GM23338 (cell line): Measurements from ENCODE around the gene AXIN2. TPM values are rescaled to one million over a fixed set of nuclear protein-coding genes. Genes with fewer than 3 reads are reported as not detected.

Experiments used
- ATAC-seq: fragments of 200-7000 bp; cut with Tn5 transposase; 3 replicates; pipeline ENCODE4 v1.9.1; 2020
- DNase-seq: peaks from one replicate; pipeline ENCODE4 v3.0.0-alpha.2; 2015; ENCODE audit warnings: low spot score
- H2AFZ ChIP-seq: fragments of 200-600 bp; sonication (generic); 2 replicates; pipeline ENCODE4 v1.8.0; 2016; ENCODE audit warnings: antibody characterized with exemption, mild to moderate bottlenecking, moderate library complexity
- H3F3A ChIP-seq: fragments of 200-600 bp; sonication (generic); replicated peaks from 2 replicates; pipeline ENCODE4 v1.8.0; 2017; ENCODE audit warnings: antibody characterized with exemption, mixed run types, low read depth
- H3K27ac ChIP-seq: fragments of 200-600 bp; sonication (generic); 2 replicates; pipeline ENCODE4 v1.6.1; 2016; ENCODE audit warnings: low read depth
- H3K27me3 ChIP-seq: fragments of 200-600 bp; sonication (generic); 2 replicates; pipeline ENCODE4 v1.8.0; 2016; ENCODE audit warnings: mild to moderate bottlenecking, mixed run types, moderate library complexity; ENCODE audit not compliant: insufficient read depth
- H3K36me3 ChIP-seq: fragments of 200-600 bp; sonication (generic); 2 replicates; pipeline ENCODE4 v1.8.0; 2016; ENCODE audit warnings: mild to moderate bottlenecking; ENCODE audit not compliant: insufficient read depth
- H3K4me1 ChIP-seq: fragments of 200-600 bp; sonication (generic); 2 replicates; pipeline ENCODE4 v1.8.0; 2016; ENCODE audit warnings: mild to moderate bottlenecking, moderate library complexity; ENCODE audit not compliant: insufficient read depth
- H3K4me2 ChIP-seq: fragments of 200-600 bp; sonication (generic); 2 replicates; pipeline ENCODE4 v1.7.1; 2017; ENCODE audit warnings: mixed run types
- H3K4me3 ChIP-seq: fragments of 200-600 bp; sonication (generic); 2 replicates; pipeline ENCODE4 v1.6.1; 2016; ENCODE audit warnings: mixed run types
- H3K79me2 ChIP-seq: fragments of 200-600 bp; sonication (generic); replicated peaks from 2 replicates; pipeline ENCODE4 v1.8.0; 2017; ENCODE audit warnings: mild to moderate bottlenecking; ENCODE audit not compliant: insufficient read depth
- H3K9me2 ChIP-seq: fragments of 200-600 bp; sonication (generic); 2 replicates; pipeline ENCODE4 v1.8.0; 2017; ENCODE audit not compliant: insufficient read depth
- H4K20me1 ChIP-seq: fragments of 200-600 bp; sonication (generic); replicated peaks from 2 replicates; pipeline ENCODE4 v1.8.0; 2017; ENCODE audit warnings: mild to moderate bottlenecking; ENCODE audit not compliant: insufficient read depth
- H3K27ac Mint-ChIP-seq: 2 replicates; pipeline ENCODE4 v1.8.0; 2020; ENCODE audit warnings: inconsistent platforms, mild to moderate bottlenecking, moderate library complexity, mixed read lengths
- H3K27me3 Mint-ChIP-seq: 3 replicates; pipeline ENCODE4 v1.8.0; 2022; ENCODE audit warnings: low read depth, mild to moderate bottlenecking, moderate library complexity, mixed read lengths, inconsistent platforms; ENCODE audit not compliant: insufficient read depth, poor library complexity
- H3K36me3 Mint-ChIP-seq: 3 replicates; pipeline ENCODE4 v1.8.0; 2021; ENCODE audit warnings: low read depth, mild to moderate bottlenecking, inconsistent platforms, moderate library complexity, mixed read lengths
- H3K4me1 Mint-ChIP-seq: 3 replicates; pipeline ENCODE4 v1.8.0; 2020; ENCODE audit warnings: mild to moderate bottlenecking, inconsistent platforms, mixed read lengths
- H3K4me3 Mint-ChIP-seq: 3 replicates; pipeline ENCODE4 v1.8.0; 2021; ENCODE audit warnings: moderate library complexity, mild to moderate bottlenecking, inconsistent platforms, mixed read lengths
- H3K9me3 Mint-ChIP-seq: 3 replicates; pipeline ENCODE4 v1.8.0; 2020; ENCODE audit warnings: moderate library complexity, mild to moderate bottlenecking, inconsistent platforms, mixed read lengths
- CREB1 ChIP-seq: fragments of 250-450 bp; sonication (Bioruptor Pico); IDR thresholded peaks from 2 replicates; pipeline ENCODE4 v1.5.0; 2020; ENCODE audit warnings: low read depth, mild to moderate bottlenecking, moderate library complexity
- EZH2 ChIP-seq: fragments of 200-600 bp; sonication (generic); IDR thresholded peaks from one replicate; pipeline ENCODE4 v1.8.0; 2017; ENCODE audit warnings: antibody characterized with exemption, mild to moderate bottlenecking, low read depth; ENCODE audit not compliant: unreplicated experiment
- JUNB ChIP-seq: IDR thresholded peaks from one replicate; pipeline ENCODE4 v1.6.1; 2016; ENCODE audit warnings: antibody characterized with exemption; ENCODE audit not compliant: unreplicated experiment
- STAT1 ChIP-seq: IDR thresholded peaks from one replicate; pipeline ENCODE4 v1.6.1; 2016; ENCODE audit warnings: antibody characterized with exemption; ENCODE audit not compliant: unreplicated experiment
- ZNF114 ChIP-seq: fragments of 250-450 bp; sonication (Bioruptor Pico); IDR thresholded peaks from 2 replicates; pipeline ENCODE4 v1.5.0; 2020; ENCODE audit warnings: mild to moderate bottlenecking, moderate library complexity
- ZNF331 ChIP-seq: fragments of 250-450 bp; sonication (Bioruptor Pico); IDR thresholded peaks from 2 replicates; pipeline ENCODE4 v1.5.0; 2020; ENCODE audit warnings: low read depth, mild to moderate bottlenecking, moderate library complexity
- polyA plus RNA-seq: library from polyadenylated mRNA; unstranded; fragments of >200 nt; fragmentation: Nextera tagmentation; extraction: Ambion mirVana; gene quantifications from 2 replicates; pipeline ENCODE4 v1.2.1, GENCODE V29; 2016
- total RNA-seq: library from RNA; depleted of rRNA; stranded (reverse); fragments of >200 nt; shearing (Covaris generic); gene quantifications from 2 replicates; pipeline ENCODE4 v1.2.3, GENCODE V29; 2014
- TF ChIP-seq, protein P1 (sequence below): IDR thresholded peaks from one replicate; pipeline ENCODE4 v1.6.1; 2018; ENCODE audit warnings: antibody characterized with exemption; ENCODE audit not compliant: unreplicated experiment
- TF ChIP-seq, protein P2 (sequence below): IDR thresholded peaks from 2 replicates; pipeline ENCODE4 v1.6.1; 2016; ENCODE audit warnings: antibody characterized with exemption

The AXIN2 gene
- total and polyA plus RNA-seq, 2 experiments from 2014 or later = 8.0 to 32.7 TPM

GRCh38 chr17:65515512-65515911 lies 45.9 kb downstream of the AXIN2 start:
- TF ChIP-seq, protein P1, sequence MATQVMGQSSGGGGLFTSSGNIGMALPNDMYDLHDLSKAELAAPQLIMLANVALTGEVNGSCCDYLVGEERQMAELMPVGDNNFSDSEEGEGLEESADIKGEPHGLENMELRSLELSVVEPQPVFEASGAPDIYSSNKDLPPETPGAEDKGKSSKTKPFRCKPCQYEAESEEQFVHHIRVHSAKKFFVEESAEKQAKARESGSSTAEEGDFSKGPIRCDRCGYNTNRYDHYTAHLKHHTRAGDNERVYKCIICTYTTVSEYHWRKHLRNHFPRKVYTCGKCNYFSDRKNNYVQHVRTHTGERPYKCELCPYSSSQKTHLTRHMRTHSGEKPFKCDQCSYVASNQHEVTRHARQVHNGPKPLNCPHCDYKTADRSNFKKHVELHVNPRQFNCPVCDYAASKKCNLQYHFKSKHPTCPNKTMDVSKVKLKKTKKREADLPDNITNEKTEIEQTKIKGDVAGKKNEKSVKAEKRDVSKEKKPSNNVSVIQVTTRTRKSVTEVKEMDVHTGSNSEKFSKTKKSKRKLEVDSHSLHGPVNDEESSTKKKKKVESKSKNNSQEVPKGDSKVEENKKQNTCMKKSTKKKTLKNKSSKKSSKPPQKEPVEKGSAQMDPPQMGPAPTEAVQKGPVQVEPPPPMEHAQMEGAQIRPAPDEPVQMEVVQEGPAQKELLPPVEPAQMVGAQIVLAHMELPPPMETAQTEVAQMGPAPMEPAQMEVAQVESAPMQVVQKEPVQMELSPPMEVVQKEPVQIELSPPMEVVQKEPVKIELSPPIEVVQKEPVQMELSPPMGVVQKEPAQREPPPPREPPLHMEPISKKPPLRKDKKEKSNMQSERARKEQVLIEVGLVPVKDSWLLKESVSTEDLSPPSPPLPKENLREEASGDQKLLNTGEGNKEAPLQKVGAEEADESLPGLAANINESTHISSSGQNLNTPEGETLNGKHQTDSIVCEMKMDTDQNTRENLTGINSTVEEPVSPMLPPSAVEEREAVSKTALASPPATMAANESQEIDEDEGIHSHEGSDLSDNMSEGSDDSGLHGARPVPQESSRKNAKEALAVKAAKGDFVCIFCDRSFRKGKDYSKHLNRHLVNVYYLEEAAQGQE = no peak
- peak overlapping the region; percentile 76; the same call in 1 of the 2 replicates for H2AFZ ChIP-seq
- Mint-ChIP-seq H3K27ac (no peak overlapping the region), H3K27me3 (peaks cover 4% of the 10 kb centered on the region), H3K9me3 (no peaks in the 10 kb centered on the region), H3K4me1 (peaks cover 14% of the 10 kb centered on the region), H3K36me3 (no peaks in the 10 kb centered on the region), H3K4me3 (no peak overlapping the region)
- H3K27ac ChIP-seq = no peak overlapping the region
- ATAC-seq = peak; percentile 61
- H3K4me2 ChIP-seq = peak overlapping the region; percentile 56
- no peaks in the 10 kb centered on the region for H4K20me1 ChIP-seq
- no peaks in the 10 kb centered on the region for H3K27me3 ChIP-seq
- no peaks in the 10 kb centered on the region for H3K36me3 ChIP-seq
- DNase-seq = no peak
- peaks cover 23% of the 10 kb centered on the region for H3K9me2 ChIP-seq
- peaks cover 7% of the 10 kb centered on the region for H3K4me1 ChIP-seq
- H3F3A ChIP-seq = no peaks in the 10 kb centered on the region
- H3K79me2 ChIP-seq = no peaks in the 10 kb centered on the region
- peak overlapping the region; percentile 13; the same call in 1 of the 2 replicates for H3K4me3 ChIP-seq

DNA sequence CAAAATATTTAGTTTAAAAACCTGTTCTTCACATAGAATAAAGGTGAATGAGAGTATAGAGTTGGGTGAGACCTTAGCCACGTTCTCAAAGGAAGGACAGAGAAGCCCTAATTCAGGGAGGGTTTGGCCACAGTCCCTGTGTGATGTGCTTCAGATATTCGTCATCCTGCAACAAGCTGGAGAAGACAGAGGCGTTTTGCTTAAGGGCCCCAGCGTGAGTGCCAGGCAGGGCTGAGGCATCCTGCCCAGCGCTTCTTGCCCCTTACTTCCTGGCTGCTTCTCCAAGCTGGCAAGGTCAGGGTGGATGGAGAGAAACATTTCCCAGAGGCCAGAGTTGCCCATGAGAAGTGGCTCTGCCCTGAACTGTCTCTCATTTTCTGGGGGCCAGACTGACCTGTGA lies 46.9 kb downstream of the AXIN2 start:
- no peaks in the 10 kb centered on the region for H3K9me3 Mint-ChIP-seq
- Histone ChIP-seq H3K36me3 (no peaks in the 10 kb centered on the region), H3K27me3 (no peaks in the 10 kb centered on the region), H3K9me2 (peaks cover 22% of the 10 kb centered on the region), H3K4me3 (no peak overlapping the region), H3K27ac (no peak overlapping the region), H3F3A (no peaks in the 10 kb centered on the region), H2AFZ (no peak overlapping the region), H3K79me2 (no peaks in the 10 kb centered on the region), H4K20me1 (no peaks in the 10 kb centered on the region), H3K4me2 (no peak overlapping the region), H3K4me1 (peaks cover 7% of the 10 kb centered on the region)
- no peak overlapping the region for H3K4me3 Mint-ChIP-seq
- ATAC-seq = no peak
- H3K27ac Mint-ChIP-seq = no peak overlapping the region
- DNase-seq = no peak
- H3K4me1 Mint-ChIP-seq = peaks cover 14% of the 10 kb centered on the region
- peaks cover 2% of the 10 kb centered on the region for H3K27me3 Mint-ChIP-seq
- H3K36me3 Mint-ChIP-seq = no peaks in the 10 kb centered on the region
- no peak for TF ChIP-seq STAT1
- TF ChIP-seq EZH2 = no peak
- TF ChIP-seq ZNF331 (CRISPR knock-in tag) = no peak
- TF ChIP-seq, protein P2, sequence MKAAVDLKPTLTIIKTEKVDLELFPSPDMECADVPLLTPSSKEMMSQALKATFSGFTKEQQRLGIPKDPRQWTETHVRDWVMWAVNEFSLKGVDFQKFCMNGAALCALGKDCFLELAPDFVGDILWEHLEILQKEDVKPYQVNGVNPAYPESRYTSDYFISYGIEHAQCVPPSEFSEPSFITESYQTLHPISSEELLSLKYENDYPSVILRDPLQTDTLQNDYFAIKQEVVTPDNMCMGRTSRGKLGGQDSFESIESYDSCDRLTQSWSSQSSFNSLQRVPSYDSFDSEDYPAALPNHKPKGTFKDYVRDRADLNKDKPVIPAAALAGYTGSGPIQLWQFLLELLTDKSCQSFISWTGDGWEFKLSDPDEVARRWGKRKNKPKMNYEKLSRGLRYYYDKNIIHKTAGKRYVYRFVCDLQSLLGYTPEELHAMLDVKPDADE = no peak
- TF ChIP-seq, protein P1 = no peak
- no peak for TF ChIP-seq ZNF114 (CRISPR knock-in tag)
- no peak for TF ChIP-seq JUNB
- no peak for TF ChIP-seq CREB1 (CRISPR knock-in tag)
